Posterior vena cava (tissue), 2 donors: ENCODE results near the gene WDFY3. TPM values are rescaled to one million over a fixed set of nuclear protein-coding genes. Genes with fewer than 3 reads are reported as not detected.
A peak's percentile ranks its signal among the peaks of the same experiment; 100 is the strongest.

ENCODE experiments used
- DNase-seq: peaks from one replicate; pipeline ENCODE4 v3.0.0-alpha.2; 2020; ENCODE audit warnings: low spot score
- intact Hi-C, 2 donors: fragments of 100-400 bp; cut with DNase I; formaldehyde crosslinking; loops; one replicate each; pipeline versions ENCODE4 v1.14.1 to v1.14.2; 2022 to 2023
- long read RNA-seq, 2 donors: library from polyadenylated mRNA; unstranded; transcript quantifications; one replicate each; pipeline ENCODE4 v2.0.0, GENCODE V29; 2020 to 2021
- total RNA-seq, 2 donors: library from RNA; stranded (reverse); fragmentation: NEBNext Ultra II Directional; extraction: Animal tissue kit (Norgen Biotek cat#: 25700); gene quantifications; one replicate each; pipeline ENCODE4 v1.2.1, GENCODE V29; 2021
- donor health status: DM: yes; HTN: yes; CAD: no.
- donor health status: DM: yes; HTN: yes; CAD: no.

The WDFY3 gene
- total RNA-seq: 100 to 1,000 TPM in 1 of 2 donors, 10 to 100 TPM in 1; 77.2 to 105 TPM
- long read RNA-seq, donor 1, partial matches to known transcripts: 2 of 13 reads
- long read RNA-seq, donor 1, other reads (novel, unspliced or antisense): 11 of 13 reads
- long read RNA-seq, donor 2, partial matches to known transcripts: 1 of 5 reads
- long read RNA-seq, donor 2, other reads (novel, unspliced or antisense): 4 of 5 reads

- DNase-seq: peak; percentile 94
- intact Hi-C loops: no loop called here
Observed at GRCh38 chr4:84966382-84967242, at the start of gene WDFY3. WDFY3 (minus strand) TSS chr4:84966690; CDS start chr4:84860591, 106,099 bp downstream.

DNA sequence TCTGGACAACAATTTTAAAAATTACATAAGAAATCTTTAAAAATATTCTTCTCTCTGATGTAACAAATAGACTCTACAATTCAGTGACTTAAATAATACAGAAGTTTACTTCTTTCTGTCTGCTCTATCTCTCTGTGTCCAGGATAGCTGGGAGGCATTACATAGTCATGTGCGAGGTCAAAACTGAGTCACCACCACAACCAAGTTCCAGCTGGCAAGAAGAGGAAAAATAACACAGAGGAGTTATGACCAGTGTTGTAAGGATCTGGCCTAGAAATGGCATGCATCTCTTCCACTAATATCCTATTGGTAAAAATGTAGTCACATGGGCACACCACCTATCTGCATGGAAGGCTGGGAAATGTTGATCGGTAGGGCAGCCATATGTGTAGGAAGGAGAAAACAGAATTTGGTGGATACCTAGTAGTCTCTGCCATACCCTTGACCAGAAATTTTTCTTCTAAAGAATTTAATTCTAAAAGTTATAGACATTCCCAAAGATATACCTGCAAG lies 39.4 kb upstream of the WDFY3 start:
- no peak for DNase-seq
- intact Hi-C loops: no loop called here

GRCh38 chr4:85000343-85000742 lies 33.9 kb upstream of the WDFY3 start:
- intact Hi-C loops: no loop called here

DNA sequence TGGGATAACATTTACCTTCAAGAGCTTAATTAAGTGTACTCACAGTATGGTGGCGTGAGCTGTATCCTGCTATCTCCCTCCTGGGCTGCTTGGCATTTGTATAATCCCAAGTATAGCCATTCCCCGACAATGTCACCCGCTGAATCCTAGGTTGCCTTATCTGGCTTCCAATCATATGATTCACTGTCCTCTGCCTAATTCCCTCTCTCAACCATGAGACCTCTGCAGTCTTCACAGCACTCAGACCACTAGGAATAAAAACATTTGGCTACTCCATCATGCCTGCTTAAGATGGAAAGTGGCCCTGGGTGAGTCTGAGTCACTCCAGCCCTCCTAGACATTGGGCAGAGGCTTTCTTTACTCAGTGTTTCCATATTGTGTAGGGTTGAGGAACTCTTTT lies 28.9 kb upstream of the WDFY3 start:
- DNase-seq: no peak
- intact Hi-C loops: no loop called here

More at GRCh38 chr4:85000343-85000742, 33.9 kb upstream of the WDFY3 start:
- no peak for DNase-seq

- intact Hi-C loops: no loop called here
- no peak for DNase-seq
Observed at GRCh38 chr4:84994280-84994679, 27.8 kb upstream of the WDFY3 start.

GRCh38 chr4:84985952-84986351 lies 19.5 kb upstream of the WDFY3 start:
- intact Hi-C loops: no loop called here
- no peak for DNase-seq

DNA sequence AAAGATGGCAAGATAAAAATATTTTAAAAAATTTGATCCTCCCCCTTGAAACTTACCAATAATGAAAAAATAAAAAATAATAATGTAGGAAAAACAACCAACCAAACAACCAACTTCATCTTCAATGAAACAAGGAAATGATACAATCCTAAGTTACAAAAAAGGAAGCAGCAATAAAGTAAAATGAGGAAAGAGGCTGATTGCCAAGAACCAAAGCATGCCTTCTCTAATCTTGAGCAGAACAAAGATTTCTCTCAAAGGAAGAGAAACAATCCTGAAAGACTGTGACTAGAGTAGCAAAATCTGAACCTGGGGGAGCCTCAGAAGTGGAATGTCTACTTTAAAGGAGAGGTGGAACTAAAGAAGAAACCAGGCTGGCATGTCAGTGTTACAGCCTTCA lies 10.9 kb upstream of the WDFY3 start:
- intact Hi-C loops: no loop called here
- no peak for DNase-seq

- no peak for DNase-seq
- intact Hi-C loops: loop anchor here (5.0 kb wide), 2 partner anchors 222 to 227 kb away; no protein-coding TSS in a partner anchor
Observed at GRCh38 chr4:84973856-84974255, 7.4 kb upstream of the WDFY3 start.

DNA sequence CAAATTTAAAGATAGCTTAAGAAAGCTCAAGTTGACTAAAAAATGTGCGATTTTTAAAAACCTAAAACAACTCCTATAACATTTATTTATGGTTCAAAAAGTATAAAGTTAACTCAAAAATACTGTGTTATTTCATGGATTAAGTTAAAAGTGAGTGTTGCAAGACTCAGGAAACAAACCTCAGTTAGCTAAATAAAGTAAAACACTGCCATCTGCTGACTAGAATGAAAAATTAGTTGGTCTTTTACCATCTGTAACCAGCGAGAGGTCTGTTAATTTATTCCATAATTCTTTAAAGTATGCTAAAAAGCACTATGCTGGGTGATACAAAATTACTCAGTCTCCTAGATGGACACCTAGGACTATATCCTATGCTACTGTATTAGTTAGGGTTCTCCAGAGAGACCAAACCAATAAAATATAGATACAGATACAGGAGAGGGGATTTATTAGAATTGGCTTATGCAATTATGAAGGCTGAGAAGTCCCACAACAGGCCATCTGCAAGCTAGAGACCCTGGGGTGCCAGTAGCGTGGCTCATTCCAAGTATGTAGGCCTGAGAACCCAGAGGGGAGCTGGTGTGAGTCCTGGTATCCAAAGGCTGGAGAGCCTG lies 4.9 kb upstream of the WDFY3 start:
- intact Hi-C loops: loop anchor here (5.0 kb wide), 2 partner anchors 219 to 224 kb away; no protein-coding TSS in a partner anchor
- DNase-seq: no peak

GRCh38 chr4:84968925-84969324 lies 2.4 kb upstream of the WDFY3 start:
- intact Hi-C loops: no loop called here
- DNase-seq: no peak

GRCh38 chr4:84967243-84967690 lies 777 bp upstream of the WDFY3 start:
- intact Hi-C loops: no loop called here
- DNase-seq: no peak

DNA sequence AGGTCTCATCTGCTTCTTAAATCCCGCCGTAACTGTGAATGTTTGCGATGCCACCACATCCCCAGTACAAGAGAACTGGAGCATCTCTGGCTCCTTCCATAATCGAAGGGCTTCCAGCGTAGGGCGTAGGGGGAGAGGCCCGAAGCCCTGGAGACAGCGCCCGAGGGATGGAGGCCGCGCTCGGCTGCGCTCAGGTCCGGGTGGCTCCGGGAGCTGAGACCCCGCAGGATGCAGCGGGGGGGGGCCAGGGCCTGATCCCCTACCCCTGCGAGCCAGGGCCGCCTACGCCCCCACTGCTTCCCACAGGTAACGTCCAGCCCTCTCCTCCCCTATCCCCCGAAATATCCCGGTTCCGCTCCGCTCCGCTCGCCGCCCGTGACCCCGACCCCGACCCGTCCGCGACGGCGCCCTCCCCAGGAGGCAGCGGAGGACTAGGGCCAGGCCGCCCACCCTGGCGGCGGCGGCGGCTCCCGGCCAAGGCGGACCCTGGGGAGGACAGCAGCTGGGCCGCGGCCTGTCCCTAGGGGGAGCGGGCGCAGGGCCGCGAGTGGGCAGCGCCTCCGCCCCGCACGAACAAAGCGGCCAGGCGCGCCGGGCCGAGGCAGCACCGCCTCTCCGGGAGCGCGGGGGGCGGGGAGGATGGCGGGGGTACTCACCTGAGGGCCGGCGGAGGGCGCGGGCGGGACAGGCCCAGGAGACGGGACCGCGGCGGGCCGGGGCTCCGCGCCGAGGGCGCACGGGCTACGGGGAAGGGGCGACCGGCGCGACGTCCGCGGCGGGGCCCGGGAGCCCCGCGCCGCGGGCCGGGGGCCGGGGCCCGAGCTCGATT lies 723 bp downstream of the WDFY3 start:
- peak; percentile 84 for DNase-seq
- intact Hi-C loops: no loop called here

DNA sequence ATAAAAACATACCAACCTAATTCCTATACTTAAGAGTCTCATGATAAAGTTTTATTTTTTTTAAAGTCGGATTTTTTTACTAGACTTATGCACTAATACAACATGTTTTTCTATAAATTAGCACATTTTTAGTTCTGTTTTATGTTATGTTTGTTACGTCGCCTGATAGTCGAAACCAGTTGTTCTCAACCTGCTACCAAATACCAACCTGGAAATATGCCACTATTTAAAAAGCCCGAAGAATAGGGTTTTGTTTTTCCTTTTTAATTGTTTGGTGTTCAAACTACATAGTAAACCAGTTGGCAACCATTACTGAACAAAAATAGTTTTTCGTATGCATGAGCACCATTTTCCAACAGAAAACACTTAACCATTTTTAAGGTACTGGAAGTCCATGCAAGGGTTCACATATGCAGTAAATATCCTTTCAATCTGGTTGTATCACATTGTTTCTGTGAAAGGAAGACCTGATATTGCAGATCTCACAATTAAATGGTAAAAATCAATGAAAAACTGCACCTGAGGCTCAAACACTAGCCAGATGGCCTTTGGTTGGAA lies 1.4 kb downstream of the WDFY3 start:
- DNase-seq: no peak
- intact Hi-C loops: no loop called here

DNA sequence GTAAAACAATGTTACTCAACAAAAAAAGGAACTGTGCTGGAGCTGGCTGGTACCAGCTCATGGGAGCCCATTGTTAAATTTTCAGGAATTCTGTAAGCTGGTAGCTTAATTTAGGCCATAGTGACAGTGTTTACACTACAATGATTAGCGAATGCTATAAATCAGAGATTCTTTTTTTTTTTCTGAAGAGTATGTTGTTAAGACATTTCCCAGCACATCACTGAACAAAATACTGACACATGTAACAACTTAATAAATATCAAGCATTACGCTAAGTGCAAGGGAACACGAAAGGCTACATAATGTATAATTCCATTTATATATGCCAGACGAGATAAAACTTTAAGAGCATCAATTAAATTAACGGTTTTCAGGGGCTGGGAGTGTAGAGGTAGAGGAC lies 4.4 kb downstream of the WDFY3 start:
- DNase-seq: no peak
- intact Hi-C loops: no loop called here

DNA sequence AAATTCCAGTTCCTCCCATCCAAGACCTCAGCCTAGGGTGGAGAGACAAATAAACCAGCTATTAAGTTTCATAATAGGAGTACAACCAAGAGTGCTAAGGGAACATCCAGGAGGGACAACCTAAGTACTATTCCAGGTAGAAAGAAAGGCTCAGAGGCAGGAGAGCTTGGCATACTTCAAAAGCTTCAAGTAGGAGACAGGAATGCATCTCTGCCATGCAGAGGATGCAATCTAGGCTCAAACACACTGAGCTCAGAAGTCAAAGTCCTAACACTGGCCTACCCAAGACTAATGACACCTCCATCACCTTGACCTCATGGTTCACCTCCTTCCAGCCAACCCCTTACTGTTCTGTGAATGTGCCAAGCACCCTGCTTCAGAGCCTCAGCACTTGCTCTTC lies 8.1 kb downstream of the WDFY3 start:
- no peak for DNase-seq
- intact Hi-C loops: no loop called here

GRCh38 chr4:84957514-84958420 lies 8.7 kb downstream of the WDFY3 start:
- DNase-seq: no peak
- intact Hi-C loops: no loop called here

DNA sequence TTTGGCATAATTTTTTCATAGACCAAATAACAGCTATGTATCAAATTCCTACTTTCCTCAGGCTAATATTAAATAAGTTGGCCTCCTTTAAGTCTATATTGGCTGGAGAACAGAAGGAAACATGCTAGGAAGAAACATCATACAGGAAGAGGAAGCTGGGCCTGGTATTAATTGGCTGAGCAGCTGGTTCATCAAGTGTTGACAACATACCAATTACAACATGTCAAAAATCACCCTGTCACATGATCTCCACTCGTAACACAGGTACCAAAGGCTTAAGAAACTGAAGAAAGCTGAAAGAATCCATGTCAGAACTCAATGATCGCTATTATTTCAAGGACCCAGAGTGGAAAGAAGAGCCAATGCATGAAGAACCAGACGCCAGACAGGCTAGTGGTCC lies 10.5 kb downstream of the WDFY3 start:
- no peak for DNase-seq
- intact Hi-C loops: no loop called here

DNA sequence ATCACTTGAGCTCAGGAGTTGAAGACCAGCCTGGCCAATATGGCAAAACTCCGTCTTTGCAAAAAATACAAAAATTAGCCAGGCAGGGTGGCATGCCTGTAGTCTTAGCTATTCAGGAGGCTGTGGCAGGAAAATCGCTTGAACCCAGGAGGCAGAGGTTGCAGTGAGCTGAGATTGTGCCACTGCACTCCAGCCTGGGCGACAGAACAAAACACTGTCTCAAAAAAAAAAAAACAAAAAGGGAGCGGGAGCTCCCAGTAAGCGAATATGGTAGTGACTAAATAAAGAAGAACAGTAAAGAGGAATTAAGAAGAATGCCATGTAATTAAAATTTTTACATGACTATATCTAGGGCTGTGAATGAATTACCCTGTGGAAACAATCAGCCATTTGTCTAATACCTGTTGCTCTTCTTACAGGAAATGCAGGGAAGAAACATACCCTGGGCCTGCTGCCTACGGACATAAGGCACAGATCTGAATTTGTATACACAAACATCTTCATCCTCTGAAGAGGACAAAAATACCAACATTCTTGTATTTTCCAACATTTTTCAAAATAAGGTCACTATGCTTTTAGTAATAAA lies 11.4 kb downstream of the WDFY3 start:
- no peak for DNase-seq
- intact Hi-C loops: no loop called here
